ENCODE data around the gene SEPTIN12.
"Not testable (repeated sequence)": the region's sequence is repeated elsewhere in the genome, so short reads cannot be mapped to it uniquely, and the experiment has no call there.

The SEPTIN12 gene

GRCh38 chr16:4750896-4751295 is 37.2 kb downstream of the SEPTIN12 start:
- no peak for DNase-seq

GRCh38 chr16:4749700-4750257 is 38.4 kb downstream of the SEPTIN12 start:
- DNase-seq = no peak

- DNase-seq = no peak
These were observed 39.3 kb downstream of the SEPTIN12 start for GRCh38 chr16:4748682-4749411.

- DNase-seq = no peak
These were observed 40.1 kb downstream of the SEPTIN12 start for GRCh38 chr16:4747906-4748681.

GRCh38 chr16:4746991-4747574 is 41.1 kb downstream of the SEPTIN12 start:
- no peak for DNase-seq

- no peak for DNase-seq
These were observed 41.9 kb downstream of the SEPTIN12 start for GRCh38 chr16:4746215-4746614.

- DNase-seq = no peak
These were observed 42.9 kb downstream of the SEPTIN12 start for GRCh38 chr16:4745274-4745569.

- no peak for DNase-seq
These were observed 43.4 kb downstream of the SEPTIN12 start for GRCh38 chr16:4744555-4745273.

GRCh38 chr16:4743226-4743878 is 44.8 kb downstream of the SEPTIN12 start:
- no peak for DNase-seq

- DNase-seq = not testable (repeated sequence)
These were observed 49.8 kb downstream of the SEPTIN12 start for GRCh38 chr16:4738370-4738769.

GRCh38 chr16:4737545-4737944 is 50.6 kb downstream of the SEPTIN12 start:
- no peak for DNase-seq

GRCh38 chr16:4736546-4736945 is 51.6 kb downstream of the SEPTIN12 start:
- no peak for DNase-seq

GRCh38 chr16:4734730-4735535 is 53.2 kb downstream of the SEPTIN12 start:
- peak; percentile 43 for DNase-seq

GRCh38 chr16:4734063-4734729 is 53.9 kb downstream of the SEPTIN12 start, which contains the start of the genes ANKS3 and DNAAF8:
TSS of gene ANKS3 (minus strand) at chr16:4734271. CDS start at chr16:4730149, 4,122 bp downstream.
TSS of gene DNAAF8 (plus strand) at chr16:4734537. CDS start at chr16:4736515, 1,978 bp downstream.
- no peak for DNase-seq

- no peak for DNase-seq
These were observed 54.4 kb downstream of the SEPTIN12 start for GRCh38 chr16:4733747-4734062.

GRCh38 chr16:4733211-4733742 is 54.9 kb downstream of the SEPTIN12 start:
- DNase-seq = no peak

- DNase-seq = no peak
These were observed 58.3 kb downstream of the SEPTIN12 start for GRCh38 chr16:4729876-4730275.

- no peak for DNase-seq
These were observed 59.5 kb downstream of the SEPTIN12 start for GRCh38 chr16:4728676-4729075.
